PC-9 (cell line): ENCODE data around the gene GOLGA6A.

ENCODE experiments used
- EZH2 ChIP-seq: fragments of 200-600 bp; sonication (generic); IDR thresholded peaks from 2 replicates; pipeline ENCODE4 v1.8.0; 2017; ENCODE audit warnings: antibody characterized with exemption, low read depth
- TF ChIP-seq, protein P1 (sequence below): fragments of 200-600 bp; sonication (generic); conservative IDR thresholded peaks from 2 replicates; pipeline ENCODE4 v1.6.1; 2017; ENCODE audit warnings: mixed run types, antibody characterized with exemption, mild to moderate bottlenecking, moderate library complexity

DNA sequence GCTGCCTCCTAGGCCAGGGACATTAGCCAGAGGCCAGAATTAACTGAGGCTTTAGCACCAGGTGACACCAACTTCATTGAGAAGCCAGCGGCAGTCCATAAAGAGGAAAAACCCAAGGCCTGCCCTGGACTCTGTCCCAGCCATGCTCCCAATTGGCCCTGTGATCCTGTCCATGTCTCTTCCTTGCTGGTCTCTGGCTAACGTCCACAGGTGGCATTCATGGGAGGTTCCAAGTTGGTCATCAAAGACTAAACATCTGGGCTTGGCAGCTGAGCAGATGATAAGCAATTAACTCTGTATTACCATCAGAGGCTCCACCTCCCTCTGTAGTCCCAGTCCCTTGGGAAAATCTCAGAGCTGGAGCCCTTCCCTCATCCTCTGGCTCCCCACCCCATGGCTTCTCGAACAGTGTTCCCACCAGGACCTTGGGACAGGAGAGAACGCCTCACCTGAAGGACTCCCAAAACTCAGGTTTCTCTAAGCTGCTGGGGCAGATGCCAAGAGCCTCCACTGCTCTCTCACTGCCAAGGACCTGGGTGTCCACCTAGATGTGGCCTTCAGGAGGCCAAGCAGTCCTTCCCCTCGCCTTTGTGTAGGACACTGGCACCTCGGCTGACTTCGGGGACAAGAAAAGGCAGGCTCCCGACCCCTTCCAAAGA, 40.4 kb downstream of the GOLGA6A start:
- TF ChIP-seq, protein P1, sequence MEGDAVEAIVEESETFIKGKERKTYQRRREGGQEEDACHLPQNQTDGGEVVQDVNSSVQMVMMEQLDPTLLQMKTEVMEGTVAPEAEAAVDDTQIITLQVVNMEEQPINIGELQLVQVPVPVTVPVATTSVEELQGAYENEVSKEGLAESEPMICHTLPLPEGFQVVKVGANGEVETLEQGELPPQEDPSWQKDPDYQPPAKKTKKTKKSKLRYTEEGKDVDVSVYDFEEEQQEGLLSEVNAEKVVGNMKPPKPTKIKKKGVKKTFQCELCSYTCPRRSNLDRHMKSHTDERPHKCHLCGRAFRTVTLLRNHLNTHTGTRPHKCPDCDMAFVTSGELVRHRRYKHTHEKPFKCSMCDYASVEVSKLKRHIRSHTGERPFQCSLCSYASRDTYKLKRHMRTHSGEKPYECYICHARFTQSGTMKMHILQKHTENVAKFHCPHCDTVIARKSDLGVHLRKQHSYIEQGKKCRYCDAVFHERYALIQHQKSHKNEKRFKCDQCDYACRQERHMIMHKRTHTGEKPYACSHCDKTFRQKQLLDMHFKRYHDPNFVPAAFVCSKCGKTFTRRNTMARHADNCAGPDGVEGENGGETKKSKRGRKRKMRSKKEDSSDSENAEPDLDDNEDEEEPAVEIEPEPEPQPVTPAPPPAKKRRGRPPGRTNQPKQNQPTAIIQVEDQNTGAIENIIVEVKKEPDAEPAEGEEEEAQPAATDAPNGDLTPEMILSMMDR = no peak
- no peak for TF ChIP-seq EZH2
